HEK293 (cell line): ENCODE measurements around the gene MSI2.

Experiments
- CTCF ChIA-PET: fragments of 350-600 bp; formaldehyde crosslinking; extraction: SDS; loops from one replicate; lab custom pipeline; 2021; ENCODE audit warnings: antibody characterized with exemption; lab: Yijun Ruan, JAX
- POLR2A ChIA-PET: fragments of 300-600 bp; formaldehyde crosslinking; extraction: SDS; loops from one replicate; lab custom pipeline; 2020; ENCODE audit warnings: antibody characterized with exemption, inconsistent platforms; lab: Yijun Ruan, JAX
- H3K27ac ChIP-seq: fragments of 200-500 bp; sonication (Bioruptor generic); 2 replicates; pipeline ENCODE4 v1.5.1; 2014; ENCODE audit warnings: low read depth, low read length, control low read depth, inconsistent platforms; ENCODE audit errors: extremely low read depth
- H3K36me3 ChIP-seq, 2 experiments: fragments of 200-500 bp in 1 of 2; sonication (Bioruptor generic) in 1 of 2; 1 replicate in 1 of 2; 2 replicates in 1 of 2; pipeline ENCODE4 v1.5.1; 2014 to 2017; ENCODE audit warnings: inconsistent platforms in 2 of 2, low read length in 2 of 2; ENCODE audit not compliant: control insufficient read depth in 2 of 2, insufficient read depth in 1 of 2
- H3K4me1 ChIP-seq: fragments of 200-500 bp; sonication (Bioruptor generic); 2 replicates; pipeline ENCODE4 v1.5.1; 2014; ENCODE audit warnings: mild to moderate bottlenecking, low read length, inconsistent platforms; ENCODE audit not compliant: control insufficient read depth, insufficient read depth
- H3K4me3 ChIP-seq: 2 replicates; pipeline ENCODE4 v1.5.1; 2011; ENCODE audit warnings: low read depth, mild to moderate bottlenecking, control low read depth, low read length, moderate library complexity
- H3K9me3 ChIP-seq: fragments of 200-500 bp; sonication (Bioruptor generic); 2 replicates; pipeline ENCODE4 v1.5.1; 2014; ENCODE audit warnings: low read depth, low read length, inconsistent platforms; ENCODE audit not compliant: control insufficient read depth, insufficient read depth
- FEZF1 ChIP-seq: fragments of 450-650 bp; formaldehyde crosslinking; IDR thresholded peaks from 2 replicates; pipeline ENCODE4 v1.5.1; 2016; ENCODE audit warnings: missing biosample characterization, missing genetic modification characterization
- GLIS2 ChIP-seq: fragments of 450-650 bp; formaldehyde crosslinking; IDR thresholded peaks from 2 replicates; pipeline ENCODE4 v1.5.1; 2016; ENCODE audit warnings: missing biosample characterization, missing genetic modification characterization
- HOXD13 ChIP-seq: sonication (generic); formaldehyde crosslinking; IDR thresholded peaks from 2 replicates; pipeline ENCODE4 v1.8.0; 2022; ENCODE audit warnings: missing genetic modification reagents, borderline replicate concordance
- INSM2 ChIP-seq: fragments of 450-650 bp; formaldehyde crosslinking; IDR thresholded peaks from 2 replicates; pipeline ENCODE4 v1.5.1; 2016; ENCODE audit warnings: missing biosample characterization, missing genetic modification characterization
- KLF1 ChIP-seq: fragments of 450-650 bp; formaldehyde crosslinking; IDR thresholded peaks from 2 replicates; pipeline ENCODE4 v1.5.1; 2016; ENCODE audit warnings: missing biosample characterization, missing genetic modification characterization
- OSR2 ChIP-seq: fragments of 450-650 bp; formaldehyde crosslinking; IDR thresholded peaks from 2 replicates; pipeline ENCODE4 v1.5.1; 2016; ENCODE audit warnings: missing biosample characterization, missing genetic modification characterization
- PATZ1 ChIP-seq: fragments of 450-650 bp; formaldehyde crosslinking; IDR thresholded peaks from 2 replicates; pipeline ENCODE4 v1.5.1; 2016; ENCODE audit warnings: missing biosample characterization, missing genetic modification characterization
- TCF7L2 ChIP-seq: IDR thresholded peaks from 2 replicates; pipeline ENCODE4 v1.6.1; 2011; ENCODE audit warnings: low read depth, mild to moderate bottlenecking, inconsistent platforms, low read length, moderate library complexity, borderline replicate concordance
- WT1 ChIP-seq: fragments of 450-650 bp; formaldehyde crosslinking; IDR thresholded peaks from 2 replicates; pipeline ENCODE4 v1.5.1; 2016; ENCODE audit warnings: missing biosample characterization, missing genetic modification characterization
- ZBTB7A ChIP-seq: fragments of 450-650 bp; formaldehyde crosslinking; IDR thresholded peaks from 2 replicates; pipeline ENCODE4 v1.5.1; 2016; ENCODE audit warnings: low read depth, missing biosample characterization, missing genetic modification characterization
- ZFHX2 ChIP-seq: fragments of 450-650 bp; formaldehyde crosslinking; conservative IDR thresholded peaks from 2 replicates; pipeline ENCODE4 v1.5.1; 2016; ENCODE audit warnings: missing biosample characterization, missing genetic modification characterization
- ZNF157 ChIP-seq: fragments of 450-650 bp; formaldehyde crosslinking; IDR thresholded peaks from 2 replicates; pipeline ENCODE4 v1.5.1; 2016; ENCODE audit warnings: missing biosample characterization, missing genetic modification characterization
- ZNF292 ChIP-seq: fragments of 450-650 bp; formaldehyde crosslinking; IDR thresholded peaks from 2 replicates; pipeline ENCODE4 v1.5.1; 2016; ENCODE audit warnings: low read depth, missing biosample characterization, missing genetic modification characterization, borderline replicate concordance
- ZNF324 ChIP-seq: fragments of 450-650 bp; formaldehyde crosslinking; IDR thresholded peaks from 2 replicates; pipeline ENCODE4 v1.5.1; 2016; ENCODE audit warnings: missing biosample characterization, missing genetic modification characterization
- ZNF350 ChIP-seq: fragments of 450-650 bp; formaldehyde crosslinking; IDR thresholded peaks from 2 replicates; pipeline ENCODE4 v1.5.0; 2017; ENCODE audit warnings: missing biosample characterization, mild to moderate bottlenecking, missing genetic modification characterization
- ZNF449 ChIP-seq: fragments of 450-650 bp; formaldehyde crosslinking; IDR thresholded peaks from 2 replicates; pipeline ENCODE4 v1.5.1; 2017; ENCODE audit warnings: missing biosample characterization, mild to moderate bottlenecking, missing genetic modification characterization, moderate library complexity
- ZNF560 ChIP-seq: fragments of 450-650 bp; formaldehyde crosslinking; IDR thresholded peaks from 2 replicates; pipeline ENCODE4 v1.5.1; 2017; ENCODE audit warnings: missing biosample characterization, missing genetic modification characterization, borderline replicate concordance
- ZNF645 ChIP-seq: fragments of 450-650 bp; formaldehyde crosslinking; IDR thresholded peaks from 2 replicates; pipeline ENCODE4; 2016; ENCODE audit warnings: missing biosample characterization, missing genetic modification characterization
- ZNF658 ChIP-seq: fragments of 450-650 bp; formaldehyde crosslinking; IDR thresholded peaks from 2 replicates; pipeline ENCODE4; 2016; ENCODE audit warnings: missing biosample characterization, missing genetic modification characterization

The MSI2 gene

GRCh38 chr17:57669671-57670529, 413.6 kb downstream of the MSI2 start:
- Histone ChIP-seq H3K36me3 (peaks cover 0 to under 1% of the 10 kb centered on the region in 2 experiments; a peak in 1 of 3 replicates), H3K9me3 (no peaks in the 10 kb centered on the region), H3K4me1 (peaks cover 12% of the 10 kb centered on the region), H3K4me3 (no peak overlapping the region), H3K27ac (no peak overlapping the region)
- CTCF ChIA-PET: interaction anchor here (0.9 to 5.7 kb wide), 8 partner anchors 13 to 427 kb away, joined by 3 to 80 read pairs (median 20); no protein-coding TSS in a partner anchor
- POLR2A ChIA-PET: no interaction called here
- TF ChIP-seq ZNF292 (tag by site-specific recombination) (no peak), ZNF449 (tag by site-specific recombination) (peak; percentile 92), ZNF157 (tag by site-specific recombination) (no peak), HOXD13 (CRISPR knock-in tag) (no peak)

GRCh38 chr17:57670769-57671569, 414.6 kb downstream of the MSI2 start:
- peak; percentile 73 for TF ChIP-seq FEZF1 (tag by site-specific recombination)
- 0 out of 2 replicates have a peak, but pooled peaks have one; percentile 32 for TF ChIP-seq WT1 (tag by site-specific recombination)
- no peak for TF ChIP-seq ZNF324 (tag by site-specific recombination)
- TF ChIP-seq OSR2 (tag by site-specific recombination): peak; percentile 52; the same call in 1 of the 2 replicates
- 0 out of 2 replicates have a peak, but pooled peaks have one; percentile 11 for TF ChIP-seq ZFHX2 (tag by site-specific recombination)
- peak; percentile 26 for TF ChIP-seq KLF1 (tag by site-specific recombination)
- no peak for TF ChIP-seq ZNF645 (tag by site-specific recombination)
- H3K4me3 ChIP-seq: no peak overlapping the region
- H3K27ac ChIP-seq: no peak overlapping the region
- peaks cover 8% of the 10 kb centered on the region for H3K4me1 ChIP-seq
- no peaks in the 10 kb centered on the region for H3K9me3 ChIP-seq
- ChIA-PET CTCF (interaction anchor here (0.6 to 5.7 kb wide), 59 partner anchors 9 to 1215 kb away, joined by 3 to 80 read pairs (median 5); no protein-coding TSS in a partner anchor), POLR2A (interaction anchor here (1.1 kb wide), 1 partner anchor 757 kb away, joined by 4 read pairs; the partner anchor contains the start of gene TRIM25)
- H3K36me3 ChIP-seq: peaks cover 0 to 6% of the 10 kb centered on the region in 2 experiments; a peak in 1 of 3 replicates

- ChIA-PET CTCF (interaction anchor here (0.6 to 5.7 kb wide), 86 partner anchors 8 to 602 kb away, joined by 3 to 80 read pairs (median 4); no protein-coding TSS in a partner anchor), POLR2A (interaction anchor here (0.6 to 1.1 kb wide), 2 partner anchors 87 to 758 kb away, joined by 4 to 5 read pairs; partner anchors contain the start of gene TRIM25)
- H3K4me3 ChIP-seq: no peak overlapping the region
- H3K4me1 ChIP-seq: peaks cover 8% of the 10 kb centered on the region
- H3K36me3 ChIP-seq: peaks cover 0 to 6% of the 10 kb centered on the region in 2 experiments; a peak in 1 of 3 replicates
- no peak overlapping the region for H3K27ac ChIP-seq
- no peaks in the 10 kb centered on the region for H3K9me3 ChIP-seq
- TF ChIP-seq GLIS2 (tag by site-specific recombination) (no peak), PATZ1 (tag by site-specific recombination) (peak; percentile 51), ZNF560 (tag by site-specific recombination) (no peak), ZNF350 (tag by site-specific recombination) (no peak), OSR2 (tag by site-specific recombination) (peak; percentile 39; the same call in 1 of the 2 replicates), ZBTB7A (tag by site-specific recombination) (no peak), ZNF658 (no peak), INSM2 (tag by site-specific recombination) (no peak), TCF7L2 (no peak)
Measured at GRCh38 chr17:57671667-57672632, 415.6 kb downstream of the MSI2 start.
